Measurements from ENCODE around the gene PSPH.
"Not testable (repeated sequence)": the region's sequence is repeated elsewhere in the genome, so short reads cannot be mapped to it uniquely, and the experiment has no call there.

Gene PSPH

GRCh38 chr7:56080726-56081435 lies 29.6 kb upstream of the PSPH start:
- H3K27me3 ChIP-seq (ENCODE audit: control insufficient read depth, insufficient read depth, low read length); H3K9ac ChIP-seq (ENCODE audit: low read length); H3K9me3 ChIP-seq (ENCODE audit: control insufficient read depth, low read length); H3K4me3 ChIP-seq (ENCODE audit: low read length); H3K36me3 ChIP-seq (ENCODE audit: control insufficient read depth, insufficient read depth, low read length): not testable (repeated sequence)
- peaks cover 11% of the 10 kb centered on the region for H3K4me1 ChIP-seq (ENCODE audit: control insufficient read depth, insufficient read depth, low read length)

GRCh38 chr7:56079450-56080185 lies 28.4 kb upstream of the PSPH start:
- Histone ChIP-seq H3K9ac (ENCODE audit: low read length) (no peak overlapping the region), H3K4me3 (ENCODE audit: low read length) (no peak overlapping the region), H3K9me3 (ENCODE audit: control insufficient read depth, low read length) (no peaks in the 10 kb centered on the region), H3K36me3 (ENCODE audit: control insufficient read depth, insufficient read depth, low read length) (no peaks in the 10 kb centered on the region), H3K27me3 (ENCODE audit: control insufficient read depth, insufficient read depth, low read length) (no peaks in the 10 kb centered on the region), H3K4me1 (ENCODE audit: control insufficient read depth, insufficient read depth, low read length) (peaks cover 13% of the 10 kb centered on the region)

- H3K36me3 ChIP-seq (ENCODE audit: control insufficient read depth, insufficient read depth, low read length) = no peaks in the 10 kb centered on the region
- no peak overlapping the region for H3K4me3 ChIP-seq (ENCODE audit: low read length)
- H3K27me3 ChIP-seq (ENCODE audit: control insufficient read depth, insufficient read depth, low read length) = no peaks in the 10 kb centered on the region
- no peak overlapping the region for H3K9ac ChIP-seq (ENCODE audit: low read length)
- H3K9me3 ChIP-seq (ENCODE audit: control insufficient read depth, low read length) = no peaks in the 10 kb centered on the region
- peaks cover 15% of the 10 kb centered on the region for H3K4me1 ChIP-seq (ENCODE audit: control insufficient read depth, insufficient read depth, low read length)
These were observed 27.0 kb upstream of the PSPH start for GRCh38 chr7:56078196-56078595.

GRCh38 chr7:56077681-56078080 lies 26.4 kb upstream of the PSPH start:
- H3K4me3 ChIP-seq (ENCODE audit: low read length) = no peak overlapping the region
- no peaks in the 10 kb centered on the region for H3K36me3 ChIP-seq (ENCODE audit: control insufficient read depth, insufficient read depth, low read length)
- H3K9ac ChIP-seq (ENCODE audit: low read length) = no peak overlapping the region
- H3K27me3 ChIP-seq (ENCODE audit: control insufficient read depth, insufficient read depth, low read length) = no peaks in the 10 kb centered on the region
- H3K9me3 ChIP-seq (ENCODE audit: control insufficient read depth, low read length) = no peaks in the 10 kb centered on the region
- H3K4me1 ChIP-seq (ENCODE audit: control insufficient read depth, insufficient read depth, low read length) = peaks cover 15% of the 10 kb centered on the region

- H3K27me3 ChIP-seq (ENCODE audit: control insufficient read depth, insufficient read depth, low read length) = no peaks in the 10 kb centered on the region
- H3K4me3 ChIP-seq (ENCODE audit: low read length) = no peak overlapping the region
- H3K4me1 ChIP-seq (ENCODE audit: control insufficient read depth, insufficient read depth, low read length) = peaks cover 9% of the 10 kb centered on the region
- H3K9ac ChIP-seq (ENCODE audit: low read length) = no peak overlapping the region
- no peaks in the 10 kb centered on the region for H3K36me3 ChIP-seq (ENCODE audit: control insufficient read depth, insufficient read depth, low read length)
- no peaks in the 10 kb centered on the region for H3K9me3 ChIP-seq (ENCODE audit: control insufficient read depth, low read length)
These were observed 23.1 kb upstream of the PSPH start for GRCh38 chr7:56074371-56074791.

GRCh38 chr7:56066376-56066775 lies 15.1 kb upstream of the PSPH start:
- not testable (repeated sequence) for H3K9me3 ChIP-seq (ENCODE audit: control insufficient read depth, low read length)

GRCh38 chr7:56063882-56064625 lies 12.8 kb upstream of the PSPH start, which contains the start of gene SUMF2:
SUMF2 (plus strand) TSS chr7:56064286; CDS start chr7:56064312, 26 bp downstream.
- H3K9me3 ChIP-seq (ENCODE audit: control insufficient read depth, low read length) = no peaks in the 10 kb centered on the region
- H3K36me3 ChIP-seq (ENCODE audit: control insufficient read depth, insufficient read depth, low read length) = peaks cover 5% of the 10 kb centered on the region
- peak within 1 kb of the TSS; percentile 72 for H3K4me3 ChIP-seq (ENCODE audit: low read length)
- no peaks in the 10 kb centered on the region for H3K27me3 ChIP-seq (ENCODE audit: control insufficient read depth, insufficient read depth, low read length)
- H3K4me1 ChIP-seq (ENCODE audit: control insufficient read depth, insufficient read depth, low read length) = peaks cover 8% of the 10 kb centered on the region
- H3K9ac ChIP-seq (ENCODE audit: low read length) = peak within 1 kb of the TSS; percentile 77

More at GRCh38 chr7:56066376-56066775, 15.1 kb upstream of the PSPH start:
- not testable (repeated sequence) for H3K4me1 ChIP-seq (ENCODE audit: control insufficient read depth, insufficient read depth, low read length); H3K36me3 ChIP-seq (ENCODE audit: control insufficient read depth, insufficient read depth, low read length); H3K4me3 ChIP-seq (ENCODE audit: low read length); H3K27me3 ChIP-seq (ENCODE audit: control insufficient read depth, insufficient read depth, low read length); H3K9ac ChIP-seq (ENCODE audit: low read length)

GRCh38 chr7:56063500-56063881 lies 12.2 kb upstream of the PSPH start:
- Histone ChIP-seq H3K36me3 (ENCODE audit: control insufficient read depth, insufficient read depth, low read length) (peaks cover 5% of the 10 kb centered on the region), H3K9ac (ENCODE audit: low read length) (peak overlapping the region; percentile 77), H3K4me1 (ENCODE audit: control insufficient read depth, insufficient read depth, low read length) (peaks cover 8% of the 10 kb centered on the region), H3K4me3 (ENCODE audit: low read length) (peak overlapping the region; percentile 72), H3K27me3 (ENCODE audit: control insufficient read depth, insufficient read depth, low read length) (no peaks in the 10 kb centered on the region), H3K9me3 (ENCODE audit: control insufficient read depth, low read length) (no peaks in the 10 kb centered on the region)

- H3K9ac ChIP-seq (ENCODE audit: low read length) = no peak overlapping the region
- no peaks in the 10 kb centered on the region for H3K27me3 ChIP-seq (ENCODE audit: control insufficient read depth, insufficient read depth, low read length)
- H3K9me3 ChIP-seq (ENCODE audit: control insufficient read depth, low read length) = no peaks in the 10 kb centered on the region
- peaks cover 5% of the 10 kb centered on the region for H3K36me3 ChIP-seq (ENCODE audit: control insufficient read depth, insufficient read depth, low read length)
- no peak overlapping the region for H3K4me3 ChIP-seq (ENCODE audit: low read length)
- peaks cover 8% of the 10 kb centered on the region for H3K4me1 ChIP-seq (ENCODE audit: control insufficient read depth, insufficient read depth, low read length)
These were observed 11.1 kb upstream of the PSPH start for GRCh38 chr7:56062382-56062781.

- no peaks in the 10 kb centered on the region for H3K27me3 ChIP-seq (ENCODE audit: control insufficient read depth, insufficient read depth, low read length)
- H3K36me3 ChIP-seq (ENCODE audit: control insufficient read depth, insufficient read depth, low read length) = no peaks in the 10 kb centered on the region
- no peak overlapping the region for H3K9ac ChIP-seq (ENCODE audit: low read length)
These were observed 2.7 kb upstream of the PSPH start for GRCh38 chr7:56053993-56054392.

GRCh38 chr7:56053379-56053778 lies 2.1 kb upstream of the PSPH start:
- no peaks in the 10 kb centered on the region for H3K27me3 ChIP-seq (ENCODE audit: control insufficient read depth, insufficient read depth, low read length)
- H3K4me1 ChIP-seq (ENCODE audit: control insufficient read depth, insufficient read depth, low read length) = peaks cover 19% of the 10 kb centered on the region
- H3K4me3 ChIP-seq (ENCODE audit: low read length) = no peak overlapping the region
- no peaks in the 10 kb centered on the region for H3K9me3 ChIP-seq (ENCODE audit: control insufficient read depth, low read length)
- peak overlapping the region; percentile 94 for H3K9ac ChIP-seq (ENCODE audit: low read length)
- no peaks in the 10 kb centered on the region for H3K36me3 ChIP-seq (ENCODE audit: control insufficient read depth, insufficient read depth, low read length)

More at GRCh38 chr7:56053993-56054392, 2.7 kb upstream of the PSPH start:
- Histone ChIP-seq H3K4me1 (ENCODE audit: control insufficient read depth, insufficient read depth, low read length) (peaks cover 15% of the 10 kb centered on the region), H3K9me3 (ENCODE audit: control insufficient read depth, low read length) (no peaks in the 10 kb centered on the region), H3K4me3 (ENCODE audit: low read length) (no peak overlapping the region)

- no peaks in the 10 kb centered on the region for H3K27me3 ChIP-seq (ENCODE audit: control insufficient read depth, insufficient read depth, low read length)
- peak overlapping the region; percentile 94 for H3K9ac ChIP-seq (ENCODE audit: low read length)
- peaks cover 32% of the 10 kb centered on the region for H3K4me1 ChIP-seq (ENCODE audit: control insufficient read depth, insufficient read depth, low read length)
These were observed 248 bp downstream of the PSPH start for GRCh38 chr7:56051053-56051338.

More at GRCh38 chr7:56051053-56051338, 248 bp downstream of the PSPH start:
- Histone ChIP-seq H3K4me3 (ENCODE audit: low read length) (peak overlapping the region; percentile 83), H3K36me3 (ENCODE audit: control insufficient read depth, insufficient read depth, low read length) (no peaks in the 10 kb centered on the region), H3K9me3 (ENCODE audit: control insufficient read depth, low read length) (no peaks in the 10 kb centered on the region)

All from mucosa of stomach (tissue), 1 donor.